CD4-positive, alpha-beta T cell treated with Interferon alpha-2 for 1 hour (primary cell): Measurements from ENCODE around the gene RPL6.

Source experiments
- DNase-seq, 2 donors: peaks; one replicate each; pipeline ENCODE4 v3.0.0-alpha.2; 2020 to 2022

RPL6 gene

DNA sequence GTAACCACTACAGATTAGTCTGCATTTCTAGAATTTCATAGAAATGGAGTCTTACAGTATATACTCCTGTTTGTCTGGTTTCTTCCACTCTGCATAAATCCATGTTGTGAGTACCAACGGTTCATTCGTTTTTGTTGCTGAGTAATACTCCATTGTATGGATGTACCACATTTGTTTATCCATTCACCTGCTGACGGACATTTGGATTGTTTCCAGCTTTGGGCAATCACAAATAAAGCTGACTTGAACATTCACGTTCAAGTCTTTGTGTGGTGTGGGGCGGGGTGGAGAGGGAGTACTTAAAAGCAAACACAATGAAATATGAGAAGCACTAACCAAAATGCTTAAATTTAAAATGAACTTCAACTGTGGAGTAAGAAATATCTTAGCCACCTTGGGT, 34.3 kb downstream of the RPL6 start:
- DNase-seq: no peak

DNA sequence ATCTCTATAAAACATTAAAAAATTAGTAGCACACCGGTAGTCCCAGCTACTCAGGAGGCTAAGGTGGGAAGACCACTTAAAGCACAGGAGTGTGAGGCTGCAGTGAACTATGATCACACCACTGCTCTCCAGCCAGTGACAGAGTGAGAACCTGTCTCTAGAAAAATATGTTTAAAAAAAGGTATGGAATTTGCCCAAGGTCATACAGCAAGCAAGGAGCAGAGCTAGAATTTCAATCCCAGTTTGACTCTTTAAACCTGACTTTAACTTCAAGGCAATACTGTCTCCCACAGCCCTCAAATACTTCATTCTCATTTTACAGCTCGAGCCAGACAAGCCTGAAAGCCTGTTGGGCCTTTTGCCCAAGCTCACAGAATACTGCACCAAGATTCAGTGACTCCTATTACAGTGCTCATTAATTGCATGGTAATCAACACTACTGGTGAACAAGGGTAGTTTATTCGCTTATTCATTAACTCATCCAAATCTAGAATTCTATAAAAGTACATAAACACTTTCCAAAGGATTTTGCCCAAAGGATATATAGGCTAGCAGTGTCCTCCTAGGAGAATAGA, 35.2 kb downstream of the RPL6 start:
- DNase-seq: no peak

DNA sequence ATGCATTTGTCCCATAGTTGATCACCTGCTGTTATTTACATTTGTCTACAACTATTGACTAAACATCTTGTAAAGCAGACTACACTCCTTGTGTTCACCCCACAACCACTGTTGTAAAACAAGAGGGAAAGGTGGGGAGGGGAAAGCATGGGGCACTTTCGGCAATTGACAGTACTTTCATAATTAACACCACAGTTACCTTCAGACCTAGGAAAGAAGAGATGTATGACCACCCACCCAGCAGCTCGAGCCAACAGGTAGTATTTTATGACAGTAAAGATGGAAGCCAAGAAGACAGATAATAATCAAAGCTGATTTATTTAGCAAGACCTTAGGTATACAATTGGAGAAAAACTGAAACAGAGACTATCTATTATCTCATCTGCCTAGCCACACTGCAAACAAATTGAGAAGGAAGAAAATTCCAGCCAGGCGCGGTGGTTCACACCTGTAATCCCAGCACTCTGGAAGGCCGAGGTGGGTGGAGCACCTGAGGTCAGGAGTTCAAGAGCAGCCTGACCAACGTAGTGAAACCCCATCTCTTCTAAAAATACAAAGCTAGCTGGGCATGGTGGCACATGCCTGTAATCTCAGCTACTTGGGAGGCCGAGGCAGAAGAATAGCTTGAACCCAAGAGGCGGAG, 38.4 kb downstream of the RPL6 start:
- no peak for DNase-seq

DNA sequence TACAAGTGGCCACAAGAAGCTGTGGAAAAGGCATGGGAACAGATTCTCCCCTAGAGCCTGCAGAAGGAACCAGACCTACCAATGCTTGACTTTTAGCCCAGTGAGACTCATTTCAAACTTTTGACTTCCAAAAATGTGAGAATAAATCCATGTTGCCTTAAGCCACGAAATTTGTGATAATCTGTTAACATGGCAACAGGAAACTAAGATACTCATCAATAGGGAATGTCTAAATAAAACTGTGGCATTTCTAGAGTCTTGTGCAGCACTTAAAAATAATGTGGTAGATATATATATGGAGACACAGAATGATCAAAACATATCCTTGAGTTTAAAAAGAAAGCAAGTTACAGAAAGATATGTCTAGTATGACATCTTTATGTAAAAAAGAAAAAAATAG, 39.2 kb downstream of the RPL6 start:
- no peak for DNase-seq

DNA sequence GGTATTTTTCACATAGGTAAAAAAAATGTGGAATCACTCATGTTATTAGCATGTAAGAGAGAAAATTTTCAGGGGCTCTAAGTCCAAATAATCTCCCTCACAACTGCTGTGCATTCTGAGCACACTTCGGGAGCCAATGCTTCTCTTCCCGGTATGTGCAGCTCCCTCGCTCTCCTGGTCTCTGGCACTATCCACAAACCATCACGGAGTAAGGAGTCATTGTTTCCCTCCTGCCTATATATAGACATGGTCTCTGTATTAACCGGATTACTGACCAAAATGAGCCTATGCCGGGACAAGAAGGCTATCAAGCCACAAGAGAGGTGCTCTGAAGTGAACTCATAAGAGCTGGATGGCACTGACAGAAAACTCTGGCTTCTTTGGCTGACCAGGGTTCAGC, 40.5 kb downstream of the RPL6 start:
- DNase-seq: no peak

DNA sequence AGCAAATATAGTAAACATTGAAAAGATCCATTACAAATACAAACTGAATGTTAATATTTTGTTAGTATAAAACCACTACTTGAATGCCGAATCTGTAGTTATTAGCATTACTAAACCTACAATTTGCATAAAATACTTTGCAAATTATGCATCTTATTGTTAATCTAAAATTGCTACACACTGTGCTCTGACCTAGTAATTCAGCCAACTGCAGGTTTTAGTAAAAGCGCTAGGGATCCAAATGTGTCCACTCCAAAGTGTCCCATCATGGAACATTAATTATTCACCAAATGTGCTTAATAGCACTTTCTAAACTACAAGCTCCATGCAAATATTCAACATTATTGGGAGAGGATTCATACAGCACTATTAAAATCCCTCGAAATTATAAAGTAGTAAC, 41.4 kb downstream of the RPL6 start:
- no peak for DNase-seq

DNA sequence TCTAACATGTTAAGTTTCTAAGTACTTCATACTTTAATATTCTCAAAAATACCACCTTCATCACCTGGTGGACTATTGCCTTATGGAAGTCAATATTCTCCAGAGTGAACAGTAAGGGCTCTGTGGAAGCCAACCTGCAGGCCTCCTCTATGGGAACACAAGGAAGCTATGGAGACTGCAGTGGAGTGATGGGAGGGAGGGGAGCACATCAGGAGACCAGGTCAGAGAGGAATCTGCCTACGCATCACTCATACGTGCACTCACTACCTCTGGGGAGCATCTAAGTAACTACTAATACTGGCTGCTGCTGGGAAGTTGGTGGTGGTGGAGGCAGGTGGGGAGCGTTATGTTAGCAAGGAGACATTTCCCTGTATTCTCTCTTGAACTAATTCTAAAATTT, 47.1 kb downstream of the RPL6 start:
- DNase-seq: no peak

DNA sequence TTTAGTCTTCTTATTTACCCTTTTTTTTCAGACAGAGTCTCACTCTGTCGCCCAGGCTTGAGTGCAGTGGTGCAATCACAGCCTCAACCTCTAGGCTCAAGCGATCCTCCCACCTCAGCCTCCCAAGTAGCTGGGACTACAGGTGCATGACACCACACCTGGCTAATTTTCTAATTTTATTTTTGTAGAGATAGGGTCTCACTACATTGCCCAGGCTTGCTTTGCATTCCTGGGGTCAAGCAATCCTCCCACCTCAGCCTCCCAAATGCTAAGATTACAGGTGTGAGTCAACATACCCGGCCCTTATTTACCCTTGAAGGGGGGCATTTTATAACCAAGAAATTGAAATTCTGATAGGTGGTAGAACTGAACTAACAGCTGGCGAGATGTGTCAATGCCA, 48.1 kb downstream of the RPL6 start:
- no peak for DNase-seq

DNA sequence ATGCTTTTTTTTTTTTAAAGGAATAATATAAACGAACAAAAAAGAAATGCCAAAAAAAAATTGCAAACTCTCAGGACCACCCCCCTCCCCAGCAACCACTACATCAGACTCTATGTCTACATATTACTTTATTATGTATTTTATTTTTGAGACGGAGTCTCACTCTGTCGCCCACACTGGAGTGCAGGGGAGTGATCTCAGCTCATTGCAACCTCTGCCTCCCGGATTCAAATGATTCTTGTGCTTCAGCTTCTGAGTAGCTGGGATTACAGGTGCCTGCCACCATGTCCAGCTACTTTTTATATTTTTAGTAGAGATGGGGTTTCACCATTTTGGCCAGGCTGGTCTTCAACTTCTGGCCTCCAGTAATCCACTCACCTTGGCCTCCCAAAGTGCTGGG, 50.1 kb downstream of the RPL6 start:
- no peak for DNase-seq

DNA sequence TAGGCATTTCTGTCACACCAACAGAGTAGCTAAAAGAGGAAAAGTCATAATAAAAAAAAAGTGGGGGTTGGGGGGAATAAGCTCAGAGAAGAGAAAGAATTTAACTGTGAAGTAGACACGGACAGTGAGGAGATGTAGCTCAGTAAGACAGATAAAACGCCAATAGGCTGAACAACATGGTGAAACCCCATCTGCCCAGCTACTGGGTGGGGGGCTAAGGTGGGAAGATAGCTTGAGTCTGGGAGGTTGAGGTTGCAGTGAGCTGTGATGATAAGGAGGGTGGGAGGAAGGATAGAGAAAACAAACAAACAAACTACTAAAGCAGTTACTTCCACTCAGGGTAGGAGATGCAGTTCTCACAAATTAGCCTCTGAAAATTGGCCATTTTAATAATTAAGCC, 52.2 kb downstream of the RPL6 start:
- no peak for DNase-seq
